T-helper 2 cell treated with Interferon-gamma antibody and Interleukin-4, amounts not matched to agents 100 ng/mL and 5 ng/mL, for 36 hours (primary cell): ENCODE data around the gene MYO1D. TPM values are rescaled to one million over a fixed set of nuclear protein-coding genes. Genes with fewer than 3 reads are reported as not detected.

ENCODE experiments used
- intact Hi-C: fragments of 100-400 bp; cut with micrococcal nuclease; formaldehyde crosslinking; loops from one replicate; pipeline ENCODE4 v1.15.1; 2023
- total RNA-seq: library from RNA; stranded (reverse); gene quantifications from 2 replicates; pipeline ENCODE4 v1.2.3, GENCODE V29; 2022

The MYO1D gene
- total RNA-seq, 1 donor from 2014 or later: 9.3 TPM

GRCh38 chr17:32494621-32495358 is 382.1 kb downstream of the MYO1D start:
- intact Hi-C loops: no loop called here

GRCh38 chr17:32493976-32494513 is 382.9 kb downstream of the MYO1D start:
- intact Hi-C loops: no loop called here

- intact Hi-C loops: no loop called here
Measured at GRCh38 chr17:32493571-32493970, 383.4 kb downstream of the MYO1D start.

GRCh38 chr17:32492648-32493289 is 384.2 kb downstream of the MYO1D start:
- intact Hi-C loops: no loop called here

- intact Hi-C loops: no loop called here
Measured at GRCh38 chr17:32492264-32492589, 384.7 kb downstream of the MYO1D start.

- intact Hi-C loops: no loop called here
Measured at GRCh38 chr17:32491371-32492263, 385.3 kb downstream of the MYO1D start.

- intact Hi-C loops: no loop called here
Measured at GRCh38 chr17:32490101-32490482, 386.8 kb downstream of the MYO1D start.

GRCh38 chr17:32489320-32490100 is 387.4 kb downstream of the MYO1D start:
- intact Hi-C loops: loop anchor here (5.0 to 10.0 kb wide), 3 partner anchors 65 to 388 kb away; partner anchors contain the start of gene MYO1D

- intact Hi-C loops: loop anchor here (5.0 to 10.0 kb wide), 3 partner anchors 66 to 389 kb away; partner anchors contain the start of gene MYO1D
Measured at GRCh38 chr17:32488604-32489180, 388.2 kb downstream of the MYO1D start.

- intact Hi-C loops: loop anchor here (5.0 to 10.0 kb wide), 3 partner anchors 67 to 389 kb away; partner anchors contain the start of gene MYO1D
Measured at GRCh38 chr17:32488177-32488542, 388.8 kb downstream of the MYO1D start.

GRCh38 chr17:32487473-32488176 is 389.3 kb downstream of the MYO1D start:
- intact Hi-C loops: loop anchor here (1.0 to 10.0 kb wide), 5 partner anchors 15 to 390 kb away; partner anchors contain the start of gene MYO1D

GRCh38 chr17:32486701-32487472 is 390.0 kb downstream of the MYO1D start, which contains the start of gene CDK5R1:
TSS of gene CDK5R1 (plus strand) at chr17:32486993. CDS start at chr17:32487621, 628 bp downstream.
- intact Hi-C loops: loop anchor here (1.0 to 10.0 kb wide), 6 partner anchors 16 to 390 kb away; partner anchors contain the start of genes MYO1D and PSMD11

GRCh38 chr17:32486111-32486700 is 390.7 kb downstream of the MYO1D start:
- intact Hi-C loops: loop anchor here (1.0 to 10.0 kb wide), 5 partner anchors 17 to 391 kb away; partner anchors contain the start of genes MYO1D and PSMD11

- intact Hi-C loops: loop anchor here (1.0 to 10.0 kb wide), 5 partner anchors 17 to 392 kb away; partner anchors contain the start of genes MYO1D and PSMD11
Measured at GRCh38 chr17:32485261-32486110, 391.4 kb downstream of the MYO1D start.

- intact Hi-C loops: loop anchor here (5.0 to 10.0 kb wide), 3 partner anchors 70 to 393 kb away; partner anchors contain the start of gene MYO1D
Measured at GRCh38 chr17:32484628-32485027, 392.3 kb downstream of the MYO1D start.

- intact Hi-C loops: loop anchor here (10.0 kb wide), 1 partner anchor 71 kb away; no protein-coding TSS in a partner anchor
Measured at GRCh38 chr17:32484041-32484461, 392.9 kb downstream of the MYO1D start.
